ENCODE measurements around the gene PPOX. TPM values are rescaled to one million over a fixed set of nuclear protein-coding genes. Genes with fewer than 3 reads are reported as not detected.

PPOX gene
- total RNA-seq, 1 donor from 2014 or later: 56.5 TPM

DNA sequence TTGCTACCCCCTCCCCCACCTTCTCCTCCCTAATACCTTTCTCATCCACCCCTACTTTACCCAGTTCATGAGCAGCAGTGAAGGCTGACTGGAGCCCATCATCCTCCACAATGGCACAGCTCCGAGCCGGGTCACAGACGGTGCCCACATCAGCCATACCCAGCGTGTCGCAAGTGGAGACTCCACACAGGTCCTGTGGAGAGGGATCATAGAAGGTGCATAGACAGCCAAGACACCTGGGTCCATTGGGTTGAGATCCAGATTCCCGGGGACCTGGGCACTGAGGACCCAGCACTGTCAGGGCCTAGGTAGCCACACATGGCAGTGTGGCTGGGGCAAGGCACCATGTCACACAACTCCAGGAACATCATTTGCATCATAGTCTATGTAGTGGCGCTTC is 29.9 kb downstream of the PPOX start:
- Mint-ChIP-seq H3K36me3 (ENCODE audit: insufficient read depth) (no peaks in the 10 kb centered on the region), H3K4me1 (ENCODE audit: low read depth) (peaks cover 7% of the 10 kb centered on the region), H3K27ac (no peak overlapping the region), H3K9me3 (ENCODE audit: low read depth) (no peaks in the 10 kb centered on the region), H3K4me3 (ENCODE audit: low read depth) (no peak overlapping the region), H3K27me3 (peaks cover 3% of the 10 kb centered on the region)
- TF ChIP-seq CTCF (IDR thresholded peaks at IDR 0.05; ENCODE audit: unreplicated experiment): no peak
- no peak for DNase-seq (ENCODE audit: low spot score, unreplicated experiment)

- no peak for DNase-seq (ENCODE audit: low spot score, unreplicated experiment)
- TF ChIP-seq CTCF (IDR thresholded peaks at IDR 0.05; ENCODE audit: unreplicated experiment): no peak
- Mint-ChIP-seq H3K4me1 (ENCODE audit: low read depth) (peaks cover 12% of the 10 kb centered on the region), H3K36me3 (ENCODE audit: insufficient read depth) (no peaks in the 10 kb centered on the region), H3K27me3 (peaks cover 3% of the 10 kb centered on the region), H3K9me3 (ENCODE audit: low read depth) (no peaks in the 10 kb centered on the region), H3K4me3 (ENCODE audit: low read depth) (no peak overlapping the region), H3K27ac (no peak overlapping the region)
These were observed 30.6 kb downstream of the PPOX start for GRCh38 chr1:161196521-161197451.

DNA sequence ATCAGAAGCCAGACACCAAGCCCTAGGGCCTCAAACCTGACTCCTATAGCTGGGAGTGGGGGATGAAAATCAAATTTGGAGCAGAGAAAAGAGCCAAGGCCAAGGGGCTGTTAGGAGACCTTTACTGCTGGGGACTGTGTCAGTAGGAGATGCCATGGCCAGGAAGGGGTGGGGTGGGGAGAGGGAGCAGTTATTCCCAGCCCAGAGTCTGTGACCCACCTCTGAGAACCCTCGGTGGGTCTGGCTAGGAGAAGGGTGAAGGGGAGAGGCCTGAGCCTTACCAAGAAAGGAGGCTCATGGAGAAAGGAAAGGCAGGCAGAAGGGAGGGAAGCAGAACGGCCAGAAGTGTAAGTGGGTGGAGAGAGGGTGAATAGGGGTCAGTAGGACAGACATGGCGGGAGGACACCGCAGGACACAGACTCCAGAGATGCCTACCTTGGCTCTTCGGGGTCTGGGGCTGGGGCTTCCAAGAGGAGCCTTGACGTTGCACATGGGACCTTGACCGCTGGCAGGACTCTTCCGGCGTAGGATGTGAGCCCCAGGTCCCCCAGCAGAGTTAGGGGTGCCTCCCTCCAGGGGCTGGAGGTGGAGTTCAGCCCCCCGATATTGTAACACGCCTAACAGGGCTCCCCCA is 31.5 kb downstream of the PPOX start:
- H3K27ac Mint-ChIP-seq: no peak overlapping the region
- H3K36me3 Mint-ChIP-seq (ENCODE audit: insufficient read depth): no peaks in the 10 kb centered on the region
- peaks cover 12% of the 10 kb centered on the region for H3K4me1 Mint-ChIP-seq (ENCODE audit: low read depth)
- no peaks in the 10 kb centered on the region for H3K9me3 Mint-ChIP-seq (ENCODE audit: low read depth)
- no peak for DNase-seq (ENCODE audit: low spot score, unreplicated experiment)
- peaks cover 3% of the 10 kb centered on the region for H3K27me3 Mint-ChIP-seq
- TF ChIP-seq CTCF (IDR thresholded peaks at IDR 0.05; ENCODE audit: unreplicated experiment): no peak
- H3K4me3 Mint-ChIP-seq (ENCODE audit: low read depth): no peak overlapping the region

DNA sequence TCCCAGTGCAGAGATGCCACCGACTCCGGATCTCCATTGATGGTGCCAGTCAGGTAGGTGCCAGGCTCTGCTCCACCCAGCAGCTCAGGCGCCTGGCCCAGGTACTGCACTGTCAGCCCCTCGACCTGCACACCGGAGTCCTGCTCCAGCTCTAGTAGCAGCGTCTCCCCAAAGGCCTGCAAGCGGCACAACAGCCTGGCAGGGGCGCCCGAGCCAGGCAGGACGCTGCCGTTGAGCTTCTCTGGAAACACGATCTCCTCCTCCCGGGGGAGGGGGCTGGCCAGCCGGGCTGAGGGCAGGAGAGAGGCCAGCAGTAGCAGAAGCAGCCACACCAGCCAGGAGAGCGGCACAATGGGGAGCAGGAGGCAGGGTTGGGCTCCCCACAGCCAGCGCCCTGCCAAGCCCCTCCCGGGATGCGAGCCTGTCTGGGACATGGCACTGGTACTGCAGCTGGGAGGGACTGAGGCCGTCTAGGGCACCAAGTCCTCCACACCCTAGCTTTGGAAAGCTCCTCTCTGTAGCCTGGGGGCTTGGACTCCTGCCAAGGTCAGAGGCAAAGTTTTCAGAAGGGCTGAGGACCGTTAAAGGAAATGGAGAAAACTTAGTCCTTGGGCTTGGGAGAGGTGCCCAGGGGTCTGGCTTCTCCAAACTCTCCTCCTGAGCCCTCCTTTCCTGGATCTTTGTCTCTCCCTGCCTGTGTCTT is 32.1 kb downstream of the PPOX start:
- peaks cover 3% of the 10 kb centered on the region for H3K27me3 Mint-ChIP-seq
- H3K36me3 Mint-ChIP-seq (ENCODE audit: insufficient read depth): no peaks in the 10 kb centered on the region
- H3K4me3 Mint-ChIP-seq (ENCODE audit: low read depth): no peak overlapping the region
- peak overlapping the region; percentile 47 for H3K27ac Mint-ChIP-seq
- no peaks in the 10 kb centered on the region for H3K9me3 Mint-ChIP-seq (ENCODE audit: low read depth)
- peak; percentile 38 for DNase-seq (ENCODE audit: low spot score, unreplicated experiment)
- H3K4me1 Mint-ChIP-seq (ENCODE audit: low read depth): peaks cover 13% of the 10 kb centered on the region
- peak; percentile 29 for TF ChIP-seq CTCF (IDR thresholded peaks at IDR 0.05; ENCODE audit: unreplicated experiment)

DNA sequence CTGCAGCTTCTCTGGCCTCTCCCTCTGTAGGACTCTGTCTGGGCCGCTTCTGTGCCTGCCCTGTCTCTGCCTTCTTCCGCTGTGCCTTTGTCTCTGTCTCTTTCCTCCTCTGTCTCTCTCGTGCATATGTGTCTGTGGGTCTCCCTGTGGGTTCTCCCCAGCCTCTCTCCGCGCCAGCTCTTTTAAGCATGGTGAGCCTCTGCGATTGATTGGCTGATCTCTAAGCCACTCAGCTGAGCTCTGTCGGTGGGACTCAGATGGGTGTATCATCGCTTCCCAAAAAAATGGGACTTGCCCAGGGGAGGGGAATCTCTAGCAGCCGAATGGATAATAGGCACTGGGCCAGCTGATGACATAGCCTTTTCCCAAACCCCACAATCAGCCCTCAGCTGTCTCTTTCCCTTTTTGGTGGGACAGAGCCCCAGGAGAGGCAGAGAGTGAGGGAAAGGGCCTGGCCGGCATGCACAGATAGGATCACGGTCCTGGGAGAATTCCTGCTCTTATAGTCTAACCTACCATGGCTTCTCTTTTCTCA is 32.7 kb downstream of the PPOX start, which contains the start of gene ADAMTS4:
Gene ADAMTS4 (minus strand): TSS at position 158 of the 535 bp plus-strand sequence. CDS start 427 bp downstream, outside the sequence.
- TF ChIP-seq CTCF (IDR thresholded peaks at IDR 0.05; ENCODE audit: unreplicated experiment): no peak
- Mint-ChIP-seq H3K27ac (peak within 1 kb of the TSS; percentile 47), H3K36me3 (ENCODE audit: insufficient read depth) (peaks cover under 1% of the 10 kb centered on the region), H3K9me3 (ENCODE audit: low read depth) (no peaks in the 10 kb centered on the region), H3K4me1 (ENCODE audit: low read depth) (peaks cover 13% of the 10 kb centered on the region), H3K27me3 (peaks cover 3% of the 10 kb centered on the region), H3K4me3 (ENCODE audit: low read depth) (no peak within 1 kb of the TSS)
- no peak for DNase-seq (ENCODE audit: low spot score, unreplicated experiment)

Measured in progenitor cell of endocrine pancreas (in vitro differentiated cells).